HCT116 (cell line): ENCODE results near the gene ANAPC4. TPM values are rescaled to one million over a fixed set of nuclear protein-coding genes. Genes with fewer than 3 reads are reported as not detected.

ENCODE experiments used
- ATAC-seq: fragments of 200-7000 bp; cut with Tn5 transposase; 2 replicates; pipeline ENCODE4 v1.9.1; 2020; ENCODE audit warnings: mild to moderate bottlenecking, moderate library complexity
- BruUV-seq: library from RNA; stranded (reverse); fragments of 400-500 nt; replicated peaks from 2 replicates; lab custom pipeline; 2021; lab: Mats Ljungman, UMichigan
- CTCF ChIA-PET: fragments of 300-600 bp; sonication (Branson Sonifier 250); formaldehyde crosslinking; loops from one replicate; lab custom pipeline; 2021; ENCODE audit warnings: antibody characterized with exemption; lab: Charles Lee
- POLR2A ChIA-PET: fragments of 300-600, 350-600 bp; sonication (Branson Sonifier 250); formaldehyde crosslinking; loops from one replicate; lab custom pipeline; 2021; ENCODE audit warnings: antibody characterized with exemption; lab: Charles Lee
- RAD21 ChIA-PET, 2 experiments: fragments of 300-600 bp; sonication (Branson Sonifier 250); formaldehyde crosslinking; loops; one replicate each; lab custom pipeline; 2023; ENCODE audit warnings: low total read pairs in 2 of 2; ENCODE audit not compliant: uncharacterized antibody in 2 of 2, unreplicated experiment in 2 of 2, low non-redundant PET in 1 of 2; lab: Charles Lee
- DNase-seq: peaks from one replicate; pipeline ENCODE4 v3.0.0-alpha.2; 2010; ENCODE audit warnings: low read depth, low spot score
- H2AFZ ChIP-seq: fragments of 200-600 bp; shearing (Covaris generic), sonication (generic); 2 replicates; pipeline ENCODE4 v1.6.1; 2017; ENCODE audit warnings: low read depth, mixed run types, mixed read lengths, antibody characterized with exemption, low read length; ENCODE audit not compliant: poor library complexity, severe bottlenecking
- H3K27ac ChIP-seq: 2 replicates; pipeline ENCODE4 v1.5.1; 2012; ENCODE audit warnings: low read depth, low read length
- H3K27me3 ChIP-seq: fragments of 200-600 bp; sonication (generic); 2 replicates; pipeline ENCODE4 v1.6.1; 2016; ENCODE audit warnings: mixed run types, low read length, mixed read lengths; ENCODE audit not compliant: insufficient read depth
- H3K36me3 ChIP-seq, 2 experiments: fragments of 200-500 bp in 1 of 2; fragments of 200-600 bp in 1 of 2; sonication (Bioruptor generic) in 1 of 2; sonication (generic) in 1 of 2; 2 replicates each; pipeline versions ENCODE4 v1.5.1 to v1.6.1; 2014 to 2016; ENCODE audit warnings: low read length in 2 of 2, inconsistent platforms in 1 of 2, mixed read lengths in 1 of 2, mixed run types in 1 of 2; ENCODE audit not compliant: insufficient read depth in 2 of 2, control insufficient read depth in 1 of 2
- H3K4me1 ChIP-seq, 2 experiments: fragments of 200-600 bp in 1 of 2; sonication (generic) in 1 of 2; 2 replicates each; pipeline versions ENCODE4 v1.5.1 to v1.6.1; 2012 to 2017; ENCODE audit warnings: low read length in 2 of 2, inconsistent platforms in 1 of 2, mild to moderate bottlenecking in 1 of 2, mixed read lengths in 1 of 2, mixed run types in 1 of 2, moderate library complexity in 1 of 2; ENCODE audit not compliant: insufficient read depth in 2 of 2, control insufficient read depth in 1 of 2
- H3K4me2 ChIP-seq: fragments of 200-600 bp; sonication (generic); 2 replicates; pipeline ENCODE4 v1.6.1; 2017; ENCODE audit warnings: mixed run types, low read length, mixed read lengths
- H3K4me3 ChIP-seq, 2 experiments: fragments of 200-600 bp in 1 of 2; sonication (generic) in 1 of 2; replicated peaks in 1 of 2; 2 replicates each; pipeline ENCODE4 v1.5.1; 2011 to 2016; ENCODE audit warnings: low read length in 2 of 2, control low read depth in 1 of 2, low read depth in 1 of 2, mild to moderate bottlenecking in 1 of 2, mixed read lengths in 1 of 2, mixed run types in 1 of 2
- H3K79me2 ChIP-seq: fragments of 200-600 bp; sonication (generic); 2 replicates; pipeline ENCODE4 v1.6.1; 2017; ENCODE audit warnings: mild to moderate bottlenecking, mixed run types, low read length, moderate library complexity, mixed read lengths; ENCODE audit not compliant: insufficient read depth
- H3K9ac ChIP-seq: fragments of 200-600 bp; sonication (generic); 2 replicates; pipeline ENCODE4 v1.6.1; 2016; ENCODE audit warnings: low read length, mixed read lengths
- H3K9me2 ChIP-seq: fragments of 200-600 bp; sonication (generic), shearing (Covaris generic); 2 replicates; pipeline ENCODE4 v1.6.1; 2017; ENCODE audit warnings: mixed run types, mild to moderate bottlenecking, moderate library complexity; ENCODE audit not compliant: insufficient read depth
- H3K9me3 ChIP-seq, 2 experiments: fragments of 200-500 bp in 1 of 2; fragments of 200-600 bp in 1 of 2; sonication (Bioruptor generic) in 1 of 2; sonication (generic) in 1 of 2; 2 replicates each; pipeline ENCODE4 v1.6.1; 2014 to 2017; ENCODE audit warnings: low read length in 2 of 2, mixed read lengths in 2 of 2, inconsistent platforms in 1 of 2, low read depth in 1 of 2, mild to moderate bottlenecking in 1 of 2, mixed run types in 1 of 2, moderate library complexity in 1 of 2; ENCODE audit not compliant: control insufficient read depth in 1 of 2, insufficient read depth in 1 of 2
- H4K20me1 ChIP-seq: fragments of 200-600 bp; sonication (generic), shearing (Covaris generic); 2 replicates; pipeline ENCODE4 v1.6.1; 2017; ENCODE audit warnings: mixed run types, mild to moderate bottlenecking, moderate library complexity; ENCODE audit not compliant: insufficient read depth
- ELF1 ChIP-seq: IDR thresholded peaks from 2 replicates; pipeline ENCODE4 v1.6.1; 2012; ENCODE audit warnings: low read depth, borderline replicate concordance
- EZH2phosphoT487 ChIP-seq: fragments of 200-600 bp; IDR thresholded peaks from 2 replicates; pipeline ENCODE4 v1.6.1; 2018; ENCODE audit warnings: antibody characterized with exemption, borderline replicate concordance
- FOSL1 ChIP-seq: IDR thresholded peaks from 2 replicates; pipeline ENCODE4 v1.6.1; 2012; ENCODE audit warnings: low read depth
- POLR2AphosphoS5 ChIP-seq: IDR thresholded peaks from 2 replicates; pipeline ENCODE4 v1.6.1; 2011; ENCODE audit warnings: mild to moderate bottlenecking, low read depth, low read length, moderate library complexity
- RAD21 ChIP-seq: IDR thresholded peaks from 2 replicates; pipeline ENCODE4 v1.6.1; 2012; ENCODE audit warnings: low read depth, mild to moderate bottlenecking
- SP1 ChIP-seq: IDR thresholded peaks from 2 replicates; pipeline ENCODE4 v1.6.1; 2012; ENCODE audit warnings: low read depth
- SRF ChIP-seq: IDR thresholded peaks from 2 replicates; pipeline ENCODE4 v1.6.1; 2012; ENCODE audit warnings: low read depth
- ZNF274 ChIP-seq: fragments of 200-500 bp; sonication (Bioruptor generic); IDR thresholded peaks from 2 replicates; pipeline ENCODE4 v1.6.1; 2014; ENCODE audit warnings: mild to moderate bottlenecking, low read depth, low read length, inconsistent platforms
- intact Hi-C: fragments of 100-400 bp; cut with micrococcal nuclease; formaldehyde crosslinking; loops from 2 replicates; pipeline ENCODE4 v1.10.0; 2022
- total RNA-seq: library from RNA; stranded (reverse); gene quantifications from one replicate; pipeline ENCODE4 v1.2.1, GENCODE V29; 2021; ENCODE audit not compliant: unreplicated experiment
- TF ChIP-seq, protein P1 (sequence below): IDR thresholded peaks from 2 replicates; pipeline ENCODE4 v1.6.1; 2012; ENCODE audit warnings: low read depth
- TF ChIP-seq, protein P2 (sequence below): IDR thresholded peaks from 2 replicates; pipeline ENCODE4 v1.6.1; 2011; ENCODE audit warnings: mild to moderate bottlenecking, low read length, moderate library complexity; ENCODE audit not compliant: insufficient replicate concordance; ENCODE audit errors: extremely low read depth

ANAPC4 gene
- total RNA-seq, 1 experiment from 2014 or later, result 29.2 TPM

DNA sequence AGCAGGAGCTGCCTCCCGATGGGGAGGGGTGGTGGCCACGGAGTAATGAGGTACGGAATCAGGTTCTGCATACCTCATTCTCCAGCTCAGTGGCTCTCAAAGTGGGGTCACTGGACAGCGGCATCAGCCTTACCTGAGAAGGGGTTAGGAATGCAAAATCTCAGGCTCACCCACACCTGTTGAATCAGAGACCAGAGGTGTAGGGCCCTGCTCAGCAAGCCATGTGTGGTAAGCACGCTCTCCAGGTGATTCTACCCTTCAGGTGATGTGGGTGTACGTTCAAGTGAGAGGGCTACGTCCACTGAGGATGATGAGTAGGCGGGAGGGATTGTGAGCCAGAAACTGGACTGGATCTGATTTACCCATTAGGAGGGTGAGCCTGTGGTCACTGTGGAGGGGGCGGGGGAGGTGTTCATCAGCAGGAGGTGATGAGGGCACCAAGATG, 65.8 kb downstream of the ANAPC4 start:
- ChIA-PET RAD21 (no interaction called here), CTCF (interaction anchor here (4.6 kb wide), 1 partner anchor 325 kb away, joined by 65 read pairs; no protein-coding TSS in a partner anchor), POLR2A (no interaction called here)
- H3K27ac ChIP-seq, result no peak overlapping the region
- no peak overlapping the region for H3K4me2 ChIP-seq
- H3K4me1 ChIP-seq, result no peaks in the 10 kb centered on the region
- no peaks in the 10 kb centered on the region for H3K9me2 ChIP-seq
- no peak overlapping the region for H2AFZ ChIP-seq
- no peaks in the 10 kb centered on the region for H3K9me3 ChIP-seq
- DNase-seq (no peak), ATAC-seq (no peak)
- no peaks in the 10 kb centered on the region for H3K27me3 ChIP-seq
- no peak overlapping the region for H3K9ac ChIP-seq
- intact Hi-C loops, result loop anchor here (5.0 kb wide), 1 partner anchor 419 kb away; the partner anchor contains the start of gene SEL1L3
- H3K79me2 ChIP-seq, result no peaks in the 10 kb centered on the region
- H3K4me3 ChIP-seq, result no peak overlapping the region
- H3K36me3 ChIP-seq, result no peaks in the 10 kb centered on the region
- TF ChIP-seq, protein P1, sequence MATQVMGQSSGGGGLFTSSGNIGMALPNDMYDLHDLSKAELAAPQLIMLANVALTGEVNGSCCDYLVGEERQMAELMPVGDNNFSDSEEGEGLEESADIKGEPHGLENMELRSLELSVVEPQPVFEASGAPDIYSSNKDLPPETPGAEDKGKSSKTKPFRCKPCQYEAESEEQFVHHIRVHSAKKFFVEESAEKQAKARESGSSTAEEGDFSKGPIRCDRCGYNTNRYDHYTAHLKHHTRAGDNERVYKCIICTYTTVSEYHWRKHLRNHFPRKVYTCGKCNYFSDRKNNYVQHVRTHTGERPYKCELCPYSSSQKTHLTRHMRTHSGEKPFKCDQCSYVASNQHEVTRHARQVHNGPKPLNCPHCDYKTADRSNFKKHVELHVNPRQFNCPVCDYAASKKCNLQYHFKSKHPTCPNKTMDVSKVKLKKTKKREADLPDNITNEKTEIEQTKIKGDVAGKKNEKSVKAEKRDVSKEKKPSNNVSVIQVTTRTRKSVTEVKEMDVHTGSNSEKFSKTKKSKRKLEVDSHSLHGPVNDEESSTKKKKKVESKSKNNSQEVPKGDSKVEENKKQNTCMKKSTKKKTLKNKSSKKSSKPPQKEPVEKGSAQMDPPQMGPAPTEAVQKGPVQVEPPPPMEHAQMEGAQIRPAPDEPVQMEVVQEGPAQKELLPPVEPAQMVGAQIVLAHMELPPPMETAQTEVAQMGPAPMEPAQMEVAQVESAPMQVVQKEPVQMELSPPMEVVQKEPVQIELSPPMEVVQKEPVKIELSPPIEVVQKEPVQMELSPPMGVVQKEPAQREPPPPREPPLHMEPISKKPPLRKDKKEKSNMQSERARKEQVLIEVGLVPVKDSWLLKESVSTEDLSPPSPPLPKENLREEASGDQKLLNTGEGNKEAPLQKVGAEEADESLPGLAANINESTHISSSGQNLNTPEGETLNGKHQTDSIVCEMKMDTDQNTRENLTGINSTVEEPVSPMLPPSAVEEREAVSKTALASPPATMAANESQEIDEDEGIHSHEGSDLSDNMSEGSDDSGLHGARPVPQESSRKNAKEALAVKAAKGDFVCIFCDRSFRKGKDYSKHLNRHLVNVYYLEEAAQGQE, result no peak
- TF ChIP-seq SRF (no peak), SP1 (no peak)
- no peaks in the 10 kb centered on the region for H4K20me1 ChIP-seq
- BruUV-seq, result no TSS peak

DNA sequence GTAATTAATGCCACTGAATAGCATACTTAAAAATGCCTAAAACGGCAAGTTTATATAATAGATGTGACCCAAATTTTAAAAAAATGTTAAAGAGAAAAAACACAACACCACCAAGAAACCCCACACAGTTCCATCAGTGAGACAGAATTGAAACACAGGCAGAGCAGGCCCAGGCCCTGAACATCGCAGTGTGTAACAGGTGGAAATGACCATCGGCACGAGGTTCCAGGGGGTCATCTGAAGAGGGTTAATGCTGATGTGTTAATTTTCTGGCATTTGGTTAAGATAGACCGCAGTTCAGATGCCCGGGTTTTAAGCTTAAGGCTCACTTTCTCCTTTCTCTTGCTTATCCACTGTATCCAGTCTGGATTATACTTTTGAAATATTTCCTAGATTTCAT, 66.8 kb downstream of the ANAPC4 start:
- H3K4me2 ChIP-seq, result no peak overlapping the region
- TF ChIP-seq, protein P1, result no peak
- no peak for TF ChIP-seq ELF1
- no peak for TF ChIP-seq SP1
- TF ChIP-seq, protein P2, sequence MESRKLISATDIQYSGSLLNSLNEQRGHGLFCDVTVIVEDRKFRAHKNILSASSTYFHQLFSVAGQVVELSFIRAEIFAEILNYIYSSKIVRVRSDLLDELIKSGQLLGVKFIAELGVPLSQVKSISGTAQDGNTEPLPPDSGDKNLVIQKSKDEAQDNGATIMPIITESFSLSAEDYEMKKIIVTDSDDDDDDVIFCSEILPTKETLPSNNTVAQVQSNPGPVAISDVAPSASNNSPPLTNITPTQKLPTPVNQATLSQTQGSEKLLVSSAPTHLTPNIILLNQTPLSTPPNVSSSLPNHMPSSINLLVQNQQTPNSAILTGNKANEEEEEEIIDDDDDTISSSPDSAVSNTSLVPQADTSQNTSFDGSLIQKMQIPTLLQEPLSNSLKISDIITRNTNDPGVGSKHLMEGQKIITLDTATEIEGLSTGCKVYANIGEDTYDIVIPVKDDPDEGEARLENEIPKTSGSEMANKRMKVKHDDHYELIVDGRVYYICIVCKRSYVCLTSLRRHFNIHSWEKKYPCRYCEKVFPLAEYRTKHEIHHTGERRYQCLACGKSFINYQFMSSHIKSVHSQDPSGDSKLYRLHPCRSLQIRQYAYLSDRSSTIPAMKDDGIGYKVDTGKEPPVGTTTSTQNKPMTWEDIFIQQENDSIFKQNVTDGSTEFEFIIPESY, result no peak
- no peak for TF ChIP-seq ZNF274
- TF ChIP-seq RAD21, result no peak
- no peak for TF ChIP-seq EZH2phosphoT487
- TF ChIP-seq POLR2AphosphoS5, result no peak
- TF ChIP-seq FOSL1, result no peak

More for the DNA sequence above, 66.8 kb downstream of the ANAPC4 start:
- Histone ChIP-seq H3K4me1 (no peaks in the 10 kb centered on the region), H3K4me3 (no peak overlapping the region), H3K27me3 (no peaks in the 10 kb centered on the region), H3K9ac (no peak overlapping the region), H3K79me2 (no peaks in the 10 kb centered on the region), H3K36me3 (no peaks in the 10 kb centered on the region), H3K9me3 (no peaks in the 10 kb centered on the region), H3K27ac (no peak overlapping the region), H2AFZ (no peak overlapping the region), H3K9me2 (no peaks in the 10 kb centered on the region), H4K20me1 (no peaks in the 10 kb centered on the region)
- BruUV-seq, result no TSS peak
- CTCF ChIA-PET, result no interaction called here
- DNase-seq (no peak), ATAC-seq (no peak)
- intact Hi-C loops, result loop anchor here (5.0 kb wide), 1 partner anchor 418 kb away; the partner anchor contains the start of gene SEL1L3
- POLR2A ChIA-PET, result no interaction called here
- RAD21 ChIA-PET, result no interaction called here
